Gastroesophageal sphincter (tissue), 3 donors: ENCODE results near the gene CTSS.

ENCODE experiments used
- CTCF ChIP-seq, 4 experiments: fragments of 200-600 bp in 2 of 4; fragments of 450-650 bp in 2 of 4; sonication (generic) in 1 of 4; IDR thresholded peaks; one replicate each; pipeline ENCODE4 v1.5.1; 2017 to 2019; ENCODE audit warnings: antibody characterized with exemption in 4 of 4, mild to moderate bottlenecking in 2 of 4, moderate library complexity in 2 of 4
- EP300 ChIP-seq: sonication (generic); formaldehyde crosslinking; IDR thresholded peaks from one replicate; pipeline ENCODE4 v1.6.1; 2017; ENCODE audit warnings: antibody characterized with exemption, mild to moderate bottlenecking
- POLR2A ChIP-seq, 2 donors: fragments of 450-650 bp; IDR thresholded peaks; one replicate each; pipeline ENCODE4 v1.6.1; 2017; ENCODE audit warnings: antibody characterized with exemption in 2 of 2, mild to moderate bottlenecking in 2 of 2, moderate library complexity in 1 of 2
- POLR2AphosphoS5 ChIP-seq: sonication (generic); formaldehyde crosslinking; IDR thresholded peaks from one replicate; pipeline ENCODE4 v1.6.1; 2017; ENCODE audit warnings: antibody characterized with exemption

GRCh38 chr1:150720703-150721102, 44.9 kb downstream of the CTSS start, which contains the start of gene HORMAD1:
- TF ChIP-seq CTCF (IDR thresholded peaks at IDR 0.05) (no peak), POLR2A (IDR thresholded peaks at IDR 0.05) (no peak), POLR2AphosphoS5 (no peak), EP300 (no peak)
